K562 (cell line): ENCODE data around the gene BCL2L13.

Source experiments
- CEBPB ChIP-seq: fragments of 450-650 bp; IDR thresholded peaks from 2 replicates; pipeline ENCODE4 v1.6.1; 2016; ENCODE audit warnings: missing genetic modification characterization, missing compliant biosample characterization
- EZH2 ChIP-seq: IDR thresholded peaks from 2 replicates; pipeline ENCODE4 v1.6.1; 2012; ENCODE audit warnings: low read depth, mild to moderate bottlenecking, inconsistent platforms, low read length, borderline replicate concordance
- GABPA ChIP-seq: fragments of 200-800 bp; sonication (Bioruptor generic); conservative IDR thresholded peaks from 2 replicates; pipeline ENCODE4 v1.6.1; 2016; ENCODE audit warnings: low read depth, missing genetic modification characterization, missing compliant biosample characterization
- MAFF ChIP-seq: IDR thresholded peaks from 2 replicates; pipeline ENCODE4 v1.6.1; 2012; ENCODE audit warnings: low read length, improper control_type of control experiment
- NBN ChIP-seq: fragments of 450-650 bp; IDR thresholded peaks from 2 replicates; pipeline ENCODE4 v1.6.1; 2016; ENCODE audit warnings: low read depth, mild to moderate bottlenecking
- NFIC ChIP-seq: fragments of 450-650 bp; IDR thresholded peaks from 2 replicates; pipeline ENCODE4 v1.6.1; 2017; ENCODE audit warnings: mild to moderate bottlenecking, inconsistent platforms
- ZNF274 ChIP-seq: IDR thresholded peaks from 2 replicates; pipeline ENCODE4 v1.6.1; 2011; ENCODE audit warnings: low read depth, mild to moderate bottlenecking, low read length, moderate library complexity, borderline replicate concordance
- ZNF561 ChIP-seq: fragments of 450-650 bp; formaldehyde crosslinking; conservative IDR thresholded peaks from 2 replicates; pipeline ENCODE4 v1.4.0; 2020; ENCODE audit warnings: mild to moderate bottlenecking, moderate library complexity

DNA sequence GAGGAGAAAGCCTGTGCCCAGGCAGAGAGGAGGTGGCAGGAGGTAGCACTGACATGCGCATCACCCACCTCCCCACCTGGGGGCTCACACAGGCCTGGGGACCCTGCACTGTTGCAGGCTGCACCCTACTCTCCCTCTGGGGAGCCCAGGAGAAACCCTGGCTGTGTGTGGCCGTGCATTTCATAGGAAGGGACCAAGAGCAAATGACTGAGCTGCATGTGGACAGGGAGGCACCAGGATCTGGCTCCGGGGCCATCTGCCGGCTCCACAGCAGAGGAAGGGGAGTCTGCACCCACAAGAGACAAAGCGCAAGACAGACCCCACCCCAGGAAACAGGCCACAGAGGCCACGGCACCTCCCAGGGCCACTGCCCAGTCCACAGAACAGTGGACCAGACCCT is 113.0 kb downstream of the BCL2L13 start:
- TF ChIP-seq MAFF (no peak), CEBPB (no peak), NFIC (no peak), EZH2 (no peak), GABPA (no peak), ZNF561 (CRISPR knock-in tag) (no peak), ZNF274 (no peak), NBN (no peak)
